UCSD-AML1 (cell line): ENCODE results near the gene RGS10.
A peak's percentile ranks its signal among the peaks of the same experiment; 100 is the strongest.
"Not testable (repeated sequence)": the region's sequence is repeated elsewhere in the genome, so short reads cannot be mapped to it uniquely, and the experiment has no call there.

Experiments
- DNase-seq: peaks from one replicate; lab custom pipeline; 2025; ENCODE audit not compliant: unreplicated experiment; lab: John Stamatoyannopoulos, UW

The RGS10 gene

GRCh38 chr10:119539359-119539825, 3.1 kb downstream of the RGS10 start:
- DNase-seq, result no peak

GRCh38 chr10:119538632-119539358, 3.7 kb downstream of the RGS10 start:
- peak; percentile 78 for DNase-seq

- DNase-seq, result no peak
These were observed 4.4 kb downstream of the RGS10 start for GRCh38 chr10:119537953-119538630.

DNA sequence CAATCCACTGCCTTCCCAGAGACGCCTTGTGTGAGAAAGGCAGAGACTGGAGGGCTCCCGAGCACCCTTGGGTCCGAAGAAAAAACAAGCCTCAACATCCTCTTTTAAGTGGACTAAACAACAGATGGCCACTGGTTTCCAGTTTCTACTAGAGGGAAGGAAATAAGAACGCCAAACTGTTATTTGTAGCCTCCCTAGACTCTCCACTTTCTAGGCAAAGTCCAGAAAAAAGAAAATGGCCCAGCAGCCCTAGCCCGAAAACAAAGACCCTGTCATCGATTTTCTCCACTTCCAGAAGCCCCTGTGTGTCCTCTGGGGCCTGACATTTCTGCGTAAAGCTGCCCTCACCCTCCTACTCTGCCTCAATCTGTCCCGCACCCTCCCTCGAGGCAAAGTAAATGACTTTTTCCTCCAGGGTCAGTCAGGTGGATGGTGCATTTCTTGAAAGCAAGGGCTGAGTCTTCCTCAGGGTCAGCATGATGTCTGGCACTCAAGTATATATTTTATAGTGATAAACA, 6.0 kb downstream of the RGS10 start:
- DNase-seq, result no peak

- DNase-seq, result no peak
These were observed 6.5 kb downstream of the RGS10 start for GRCh38 chr10:119535837-119536507.

- no peak for DNase-seq
These were observed 7.2 kb downstream of the RGS10 start for GRCh38 chr10:119535305-119535704.

- no peak for DNase-seq
These were observed 9.0 kb downstream of the RGS10 start for GRCh38 chr10:119533473-119533872.

DNA sequence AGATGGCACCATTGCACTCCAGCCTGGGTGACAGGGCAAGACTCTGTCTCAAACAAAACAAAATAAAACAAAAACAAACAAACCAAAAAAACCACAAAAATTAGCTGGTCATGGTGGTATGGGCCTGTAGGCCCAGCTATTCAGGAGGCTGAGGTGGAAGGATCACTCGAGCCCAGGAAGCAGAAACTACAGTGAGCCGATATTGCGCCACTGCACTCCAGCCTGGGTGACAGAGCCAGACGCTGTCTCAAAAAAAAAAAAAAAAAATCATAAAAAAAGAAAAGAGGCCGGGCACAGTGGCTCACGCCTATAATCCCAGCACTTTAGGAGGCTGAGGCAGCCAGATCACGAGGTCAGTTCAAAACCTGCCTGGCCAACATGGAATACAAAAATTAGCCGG, 9.7 kb downstream of the RGS10 start:
- not testable (repeated sequence) for DNase-seq

DNA sequence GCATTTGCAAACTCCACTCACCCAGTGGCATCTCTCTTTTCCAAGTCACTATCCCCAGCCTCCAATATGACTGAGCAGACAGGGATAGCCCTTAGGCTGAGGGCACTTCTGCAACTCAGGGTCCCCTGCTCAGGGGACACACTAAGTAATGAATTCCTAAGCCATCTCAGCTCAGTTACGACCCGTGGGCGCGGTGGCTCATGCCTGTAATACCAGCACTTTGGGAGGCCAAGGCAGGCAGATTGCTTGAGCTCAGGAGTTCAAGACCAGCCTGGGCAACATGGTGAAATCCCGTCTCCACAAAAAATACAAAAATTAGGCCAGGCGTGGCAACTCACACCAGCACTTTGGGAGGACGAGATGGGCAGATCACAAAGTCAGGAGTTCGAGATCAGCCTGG, 10.3 kb downstream of the RGS10 start:
- not testable (repeated sequence) for DNase-seq

DNA sequence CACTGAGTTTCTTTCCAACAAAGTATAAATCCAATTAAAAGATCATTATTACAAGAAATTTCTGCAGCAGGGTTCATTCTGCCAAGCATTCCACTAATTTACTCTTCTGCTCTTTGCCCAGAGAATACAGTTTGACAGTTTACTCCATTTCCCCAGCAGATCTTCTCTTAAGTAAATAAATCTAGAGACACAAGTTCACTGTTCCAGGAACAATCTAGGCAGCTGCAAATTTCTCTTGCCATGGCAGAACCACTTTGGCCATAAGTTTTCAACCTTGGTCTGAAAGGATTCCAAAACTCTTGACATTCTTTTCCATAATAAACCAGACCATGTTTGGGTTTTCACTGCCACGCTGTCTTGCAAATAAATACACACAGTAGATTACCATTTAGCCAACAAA, 11.5 kb downstream of the RGS10 start:
- DNase-seq, result no peak

DNA sequence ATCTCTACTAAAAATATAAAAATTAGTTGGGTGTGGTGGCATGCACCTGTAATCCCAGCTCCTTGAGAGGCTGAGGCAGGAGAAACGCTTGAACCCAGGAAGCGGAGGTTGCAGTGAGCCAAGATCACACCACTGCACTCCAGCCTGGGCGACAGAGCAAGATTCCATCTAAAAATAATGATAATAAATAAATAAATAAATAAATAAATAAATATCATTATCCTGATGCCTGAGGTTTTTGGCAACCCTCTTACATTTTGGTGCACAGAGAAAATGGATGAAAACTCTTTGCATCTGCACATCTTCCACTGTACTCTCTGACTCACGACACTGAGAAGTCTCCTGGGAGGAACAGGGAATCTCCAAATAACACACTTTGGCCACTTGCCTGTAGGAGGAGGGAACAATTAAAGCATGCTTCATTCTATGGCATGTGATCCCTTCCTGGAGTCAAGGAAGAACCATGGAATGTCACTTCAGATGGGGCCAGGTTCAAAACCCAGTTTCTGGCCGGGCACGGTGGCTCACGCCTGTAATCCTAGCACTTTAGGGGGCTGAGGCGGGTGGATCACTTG, 13.8 kb downstream of the RGS10 start:
- DNase-seq, result not testable (repeated sequence)

DNA sequence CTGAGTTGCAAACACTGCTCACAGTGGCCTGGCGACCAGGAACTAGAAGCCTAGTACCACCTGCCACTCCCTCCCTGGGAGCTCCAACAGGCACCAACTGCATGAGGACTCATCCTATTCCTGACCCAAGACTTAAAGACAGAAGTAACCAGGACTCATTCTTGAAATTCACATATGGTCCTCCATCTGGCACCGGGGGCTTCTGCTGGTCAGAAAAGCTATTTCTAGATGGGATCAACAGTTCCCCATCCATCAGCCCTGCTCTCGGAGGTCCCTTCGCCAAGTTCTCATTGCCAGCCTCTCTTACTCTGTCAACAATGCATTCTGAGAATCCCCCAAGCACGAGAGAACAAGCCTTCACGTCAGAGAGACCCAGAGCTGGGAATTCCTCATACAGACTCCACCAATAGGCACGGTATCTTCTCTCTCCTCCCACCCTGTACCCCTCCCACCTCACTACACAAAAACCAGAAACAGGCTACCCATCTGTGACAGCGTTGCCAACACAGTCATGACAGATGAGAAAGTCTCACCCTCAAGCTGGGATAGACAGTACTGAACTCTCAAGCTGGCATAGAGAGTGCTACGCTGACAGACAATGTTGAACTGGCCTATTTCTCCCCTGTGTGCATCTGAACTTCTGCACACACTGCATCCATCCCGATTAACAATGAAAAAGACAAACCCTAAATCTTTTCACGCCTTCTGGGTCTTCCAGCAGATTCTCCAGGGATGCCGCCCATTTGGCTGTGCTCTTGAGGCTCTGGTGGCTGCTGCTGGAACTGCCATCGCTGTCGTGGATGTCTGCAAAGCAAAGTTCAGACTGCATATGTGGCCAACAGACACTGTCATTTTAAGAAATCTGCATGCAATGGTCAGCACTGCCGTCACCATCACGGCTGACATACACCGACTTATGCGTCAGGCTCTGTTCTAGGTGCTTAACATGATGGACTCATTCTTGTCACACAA, 15.6 kb downstream of the RGS10 start:
- DNase-seq, result no peak

DNA sequence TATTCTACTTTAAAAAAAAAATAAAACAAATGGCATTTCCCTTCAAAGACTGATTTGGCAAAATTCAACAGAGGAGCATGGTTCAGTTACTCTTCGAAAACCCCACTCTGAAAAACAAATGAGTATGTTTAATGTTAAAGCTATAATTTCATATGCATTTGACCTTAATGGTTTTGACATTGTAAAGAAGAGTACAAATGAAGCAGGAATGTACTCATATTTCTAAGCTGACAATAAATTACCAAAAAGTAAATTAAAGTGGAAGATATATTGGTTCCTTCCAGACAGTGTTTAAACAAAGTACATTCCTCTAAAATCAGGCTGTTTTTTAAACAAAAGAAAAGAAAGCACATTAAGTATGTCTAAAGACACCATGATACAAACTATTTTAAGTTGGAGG, 16.4 kb downstream of the RGS10 start:
- no peak for DNase-seq

GRCh38 chr10:119525116-119525515, 17.4 kb downstream of the RGS10 start:
- DNase-seq, result no peak

GRCh38 chr10:119524720-119525070, 17.8 kb downstream of the RGS10 start:
- no peak for DNase-seq

GRCh38 chr10:119523895-119524719, 18.4 kb downstream of the RGS10 start:
- no peak for DNase-seq

- DNase-seq, result no peak
These were observed 19.6 kb downstream of the RGS10 start for GRCh38 chr10:119522747-119523426.

- no peak for DNase-seq
These were observed 20.9 kb downstream of the RGS10 start for GRCh38 chr10:119521443-119522204.
